Upper lobe of left lung (tissue), 4 donors: ENCODE results near the gene MTG2.

Source experiments
- CTCF ChIP-seq, 6 experiments: fragments of 450-650 bp in 4 of 6; fragments of 200-600 bp in 2 of 6; sonication (generic) in 2 of 6; IDR thresholded peaks; one replicate each; pipeline ENCODE4 v1.5.1; 2016 to 2019; ENCODE audit warnings: antibody characterized with exemption in 6 of 6
- POLR2A ChIP-seq, 4 donors: fragments of 450-650 bp; IDR thresholded peaks; one replicate each; pipeline ENCODE4 v1.5.1; 2016 to 2017; ENCODE audit warnings: antibody characterized with exemption in 4 of 4, mild to moderate bottlenecking in 2 of 4

DNA sequence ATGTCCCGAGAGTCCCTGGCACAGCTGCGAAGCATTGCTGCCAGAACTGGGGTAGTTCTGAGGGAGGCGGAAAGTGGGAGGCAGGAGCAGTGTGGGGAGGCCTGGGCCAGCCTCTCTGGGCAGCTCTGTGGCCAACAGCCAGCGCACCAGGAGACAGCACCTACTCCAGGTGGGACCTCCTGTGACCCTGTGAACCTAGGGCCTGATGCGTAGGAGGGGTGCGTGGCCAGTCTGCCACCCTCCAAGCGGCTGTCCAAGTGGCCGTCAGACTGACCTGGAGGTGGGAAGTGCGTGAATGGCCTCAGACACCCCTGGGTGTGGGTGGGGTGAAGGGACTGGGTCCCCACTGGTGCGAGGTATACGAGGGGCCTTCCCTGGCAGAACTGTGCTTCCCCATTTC is 23.8 kb upstream of the MTG2 start:
- TF ChIP-seq CTCF (IDR thresholded peaks at IDR 0.05) (no peak), POLR2A (IDR thresholded peaks at IDR 0.05) (no peak)
